AG09309 (cell line): ENCODE results near the gene GRIK1.

ENCODE experiments used
- DNase-seq: peaks from one replicate; pipeline ENCODE4 v3.0.0-alpha.2; 2010; ENCODE audit warnings: low read depth
- H3K4me3 ChIP-seq: 2 replicates; pipeline ENCODE4 v1.5.1; 2011; ENCODE audit warnings: mild to moderate bottlenecking, low read depth, low read length, moderate library complexity; ENCODE audit not compliant: control insufficient read depth
- TF ChIP-seq, protein P1 (sequence below): IDR thresholded peaks from 2 replicates; pipeline ENCODE4 v1.5.1; 2011; ENCODE audit warnings: mild to moderate bottlenecking, low read depth, low read length, inconsistent platforms; ENCODE audit not compliant: insufficient read depth, control insufficient read depth; ENCODE audit errors: missing control alignments

The GRIK1 gene

DNA sequence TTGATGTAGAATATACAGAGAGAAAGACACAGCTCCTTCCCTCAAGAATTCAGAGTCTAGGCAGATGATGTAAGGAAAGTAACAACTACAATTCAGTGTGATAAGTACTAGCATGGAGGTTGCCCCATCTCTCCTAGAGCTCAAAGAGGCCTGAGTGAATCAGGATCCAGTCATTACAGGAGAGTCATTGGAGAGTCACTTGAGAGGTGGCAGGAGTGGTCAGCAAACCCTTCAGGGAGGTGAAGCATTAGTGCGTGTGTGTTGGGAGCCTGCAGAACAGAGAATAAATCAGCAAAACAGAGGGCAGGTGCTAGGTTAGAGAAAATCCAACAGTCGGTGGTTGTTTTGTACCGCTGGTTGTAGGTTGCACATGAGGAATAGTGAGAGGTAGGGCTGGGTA, 46.1 kb downstream of the GRIK1 start:
- TF ChIP-seq, protein P1, sequence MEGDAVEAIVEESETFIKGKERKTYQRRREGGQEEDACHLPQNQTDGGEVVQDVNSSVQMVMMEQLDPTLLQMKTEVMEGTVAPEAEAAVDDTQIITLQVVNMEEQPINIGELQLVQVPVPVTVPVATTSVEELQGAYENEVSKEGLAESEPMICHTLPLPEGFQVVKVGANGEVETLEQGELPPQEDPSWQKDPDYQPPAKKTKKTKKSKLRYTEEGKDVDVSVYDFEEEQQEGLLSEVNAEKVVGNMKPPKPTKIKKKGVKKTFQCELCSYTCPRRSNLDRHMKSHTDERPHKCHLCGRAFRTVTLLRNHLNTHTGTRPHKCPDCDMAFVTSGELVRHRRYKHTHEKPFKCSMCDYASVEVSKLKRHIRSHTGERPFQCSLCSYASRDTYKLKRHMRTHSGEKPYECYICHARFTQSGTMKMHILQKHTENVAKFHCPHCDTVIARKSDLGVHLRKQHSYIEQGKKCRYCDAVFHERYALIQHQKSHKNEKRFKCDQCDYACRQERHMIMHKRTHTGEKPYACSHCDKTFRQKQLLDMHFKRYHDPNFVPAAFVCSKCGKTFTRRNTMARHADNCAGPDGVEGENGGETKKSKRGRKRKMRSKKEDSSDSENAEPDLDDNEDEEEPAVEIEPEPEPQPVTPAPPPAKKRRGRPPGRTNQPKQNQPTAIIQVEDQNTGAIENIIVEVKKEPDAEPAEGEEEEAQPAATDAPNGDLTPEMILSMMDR, result no peak
- no peak for DNase-seq
- no peak overlapping the region for H3K4me3 ChIP-seq

DNA sequence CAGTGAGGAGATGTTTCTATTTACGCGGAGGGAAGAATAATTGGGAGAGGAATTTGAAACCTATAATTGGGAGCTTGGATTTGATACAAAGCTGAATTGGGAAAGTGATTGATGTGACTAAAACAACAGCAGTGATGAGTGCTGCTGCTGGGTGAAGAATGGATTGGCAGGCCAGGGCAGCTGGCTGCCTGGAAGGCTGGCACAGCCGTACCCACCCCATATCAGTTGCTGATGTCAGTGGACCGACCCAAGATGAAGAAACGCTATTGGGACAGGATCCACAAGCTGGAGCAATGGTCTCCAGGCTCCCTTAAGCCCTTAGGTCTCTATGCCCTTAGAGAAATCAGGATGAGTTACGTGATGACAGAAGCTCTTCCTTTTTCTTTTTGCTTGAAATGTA, 47.4 kb downstream of the GRIK1 start:
- H3K4me3 ChIP-seq, result no peak overlapping the region
- no peak for DNase-seq
- TF ChIP-seq, protein P1, result no peak

DNA sequence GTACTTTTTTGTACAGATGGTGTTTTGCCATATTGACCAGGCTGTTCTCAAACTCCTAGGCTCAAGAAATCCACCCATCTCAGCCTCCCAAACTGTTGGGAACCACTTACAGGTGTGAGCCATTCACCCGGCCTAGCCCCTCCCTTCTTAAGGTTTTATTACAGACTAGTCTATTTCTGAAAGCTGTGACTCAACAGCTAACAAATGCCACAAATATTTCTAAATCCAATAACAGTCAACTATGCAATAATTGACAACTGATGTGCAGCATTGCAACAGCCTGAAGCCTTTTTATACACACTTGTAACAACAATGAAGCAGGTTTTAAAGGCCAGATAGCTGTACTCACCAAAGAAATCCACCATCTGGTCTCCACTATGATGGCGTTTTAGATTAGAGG, 51.4 kb downstream of the GRIK1 start:
- DNase-seq, result no peak
- TF ChIP-seq, protein P1, result no peak
- no peak overlapping the region for H3K4me3 ChIP-seq

DNA sequence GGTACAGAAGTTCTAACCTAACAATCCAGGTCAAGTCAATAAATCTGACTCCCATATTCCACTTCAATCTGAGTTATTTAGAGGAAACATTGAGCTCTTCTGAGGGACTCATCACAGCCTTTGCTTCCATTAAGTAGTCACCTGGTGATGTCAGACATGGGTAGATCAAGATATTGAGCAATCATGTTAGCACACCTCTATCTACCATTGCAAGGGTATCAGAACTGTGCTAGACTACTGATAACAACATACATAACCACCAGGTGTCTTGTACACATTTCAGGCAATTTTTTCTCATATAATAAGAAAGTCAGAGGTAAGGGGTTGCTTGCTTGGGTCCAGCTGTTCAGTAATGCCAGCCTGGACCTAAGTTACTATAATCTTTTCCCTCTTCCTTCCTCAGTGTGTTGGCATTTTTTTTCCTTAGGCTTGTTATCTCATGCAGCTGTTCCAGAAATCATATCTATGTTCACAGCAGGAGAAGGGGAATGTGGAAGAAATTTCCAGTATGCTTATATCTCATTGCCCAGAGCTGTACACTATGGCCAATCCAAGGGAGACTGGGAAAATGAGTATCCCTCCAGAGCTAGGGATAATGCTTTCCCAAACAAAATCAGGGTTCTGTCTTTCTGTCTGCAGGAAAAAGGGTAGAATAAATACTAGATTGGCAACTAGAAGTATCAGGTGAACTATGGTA, 52.3 kb downstream of the GRIK1 start:
- no peak overlapping the region for H3K4me3 ChIP-seq
- no peak for DNase-seq
- TF ChIP-seq, protein P1, result no peak

DNA sequence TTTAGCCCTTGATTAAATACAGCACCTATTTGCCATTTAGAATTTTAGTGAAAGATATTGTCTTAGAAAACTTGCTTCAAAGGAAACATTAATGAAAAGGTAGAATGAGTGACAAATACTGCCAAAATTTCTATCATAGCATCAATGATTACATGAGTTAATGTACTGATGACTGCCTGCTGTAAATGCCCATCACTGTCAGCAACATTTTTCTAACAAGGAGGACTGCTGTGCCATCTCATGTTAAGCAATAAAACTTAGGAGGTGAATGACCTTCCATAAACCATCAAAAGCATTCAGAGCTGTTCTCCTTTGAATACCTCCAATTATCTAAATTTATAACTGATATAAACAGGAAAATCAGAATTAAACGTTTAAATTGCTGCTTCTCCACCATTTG, 54.3 kb downstream of the GRIK1 start:
- TF ChIP-seq, protein P1, result no peak
- no peak overlapping the region for H3K4me3 ChIP-seq
- no peak for DNase-seq

DNA sequence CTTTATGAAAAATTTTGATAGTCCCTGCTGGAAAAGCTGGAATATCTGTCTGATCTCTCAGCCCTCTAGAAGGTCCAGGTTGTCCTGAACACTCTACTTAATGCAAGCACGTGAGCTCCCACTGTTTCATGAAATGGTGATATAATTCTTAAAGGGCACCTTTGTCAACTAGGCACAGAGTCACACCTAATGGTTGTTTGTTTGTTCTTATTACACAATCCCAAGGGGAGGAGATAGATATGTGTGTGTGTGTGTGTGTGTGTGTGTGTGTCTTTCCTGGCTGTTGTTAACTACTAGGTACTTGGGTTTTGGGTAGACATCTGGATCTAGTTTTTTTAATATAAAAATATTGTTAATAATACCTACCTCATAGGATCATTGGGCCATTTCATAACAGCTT, 63.9 kb downstream of the GRIK1 start:
- TF ChIP-seq, protein P1, result no peak
- H3K4me3 ChIP-seq, result no peak overlapping the region
- DNase-seq, result no peak
